ENCODE data around the gene MAEA. TPM values are rescaled to one million over a fixed set of nuclear protein-coding genes. Genes with fewer than 3 reads are reported as not detected.

The MAEA gene
- total RNA-seq, 2 experiments from 2014 or later, result 25.2 to 29.4 TPM

DNA sequence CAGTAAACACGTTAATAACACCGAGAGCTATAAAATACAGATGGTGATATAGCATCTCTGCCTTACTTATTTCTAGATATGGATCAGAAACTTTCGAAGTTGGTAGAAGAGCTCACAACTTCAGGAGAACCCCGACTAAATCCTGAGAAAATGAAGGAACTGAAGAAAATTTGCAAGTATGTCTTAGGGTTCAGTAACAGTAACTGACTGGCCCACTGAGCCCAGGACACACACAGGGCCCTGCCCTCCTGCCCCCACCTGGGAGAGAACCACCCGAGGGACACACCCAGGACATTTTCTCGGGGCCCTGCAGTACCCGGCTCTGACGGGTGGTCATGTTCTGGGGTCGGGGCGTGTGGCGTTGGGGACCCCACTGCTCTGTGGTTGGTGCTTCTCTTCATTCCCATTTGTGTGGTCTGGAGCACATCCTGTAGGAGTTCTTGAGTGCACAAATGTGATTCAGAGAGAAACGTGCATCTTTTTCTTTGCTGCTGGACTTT is 58.4 kb downstream of the MAEA start:
- Mint-ChIP-seq H3K4me1 (ENCODE audit: low read depth) (peaks cover 43% of the 10 kb centered on the region), H3K36me3 (ENCODE audit: low read depth) (peaks cover 4% of the 10 kb centered on the region), H3K4me3 (peak overlapping the region; percentile 80), H3K27me3 (ENCODE audit: low read depth) (no peaks in the 10 kb centered on the region), H3K9me3 (no peaks in the 10 kb centered on the region), H3K27ac (peak overlapping the region; percentile 78)
- intact Hi-C loops (cut with micrococcal nuclease), result loop anchor here (5.0 to 10.0 kb wide), 3 partner anchors 41 to 566 kb away; partner anchors contain the start of gene NSD2
- no peak for DNase-seq
- CTCF ChIA-PET, result interaction anchor here (0.9 to 1.5 kb wide), 4 partner anchors 8 to 226 kb away, joined by 3 to 4 read pairs (median 4); no protein-coding TSS in a partner anchor

- Mint-ChIP-seq H3K4me3 (peak overlapping the region; percentile 80), H3K27me3 (ENCODE audit: low read depth) (no peaks in the 10 kb centered on the region), H3K36me3 (ENCODE audit: low read depth) (peaks cover 4% of the 10 kb centered on the region), H3K9me3 (no peaks in the 10 kb centered on the region), H3K4me1 (ENCODE audit: low read depth) (peaks cover 42% of the 10 kb centered on the region), H3K27ac (no peak overlapping the region)
- CTCF ChIA-PET, result interaction anchor here (0.9 to 1.5 kb wide), 4 partner anchors 7 to 225 kb away, joined by 3 to 5 read pairs (median 4); no protein-coding TSS in a partner anchor
- intact Hi-C loops (cut with micrococcal nuclease), result loop anchor here (5.0 to 10.0 kb wide), 3 partner anchors 41 to 566 kb away; partner anchors contain the start of gene NSD2
- no peak for DNase-seq
Observed at GRCh38 chr4:1348746-1349145, 59.1 kb downstream of the MAEA start.

- Mint-ChIP-seq H3K27ac (peak overlapping the region; percentile 53), H3K9me3 (no peaks in the 10 kb centered on the region), H3K4me3 (peak overlapping the region; percentile 34), H3K4me1 (ENCODE audit: low read depth) (peaks cover 40% of the 10 kb centered on the region), H3K27me3 (ENCODE audit: low read depth) (no peaks in the 10 kb centered on the region), H3K36me3 (ENCODE audit: low read depth) (peaks cover 4% of the 10 kb centered on the region)
- intact Hi-C loops (cut with micrococcal nuclease), result loop anchor here (5.0 to 10.0 kb wide), 4 partner anchors 42 to 567 kb away; partner anchors contain the start of gene NSD2
- CTCF ChIA-PET, result interaction anchor here (0.8 to 0.9 kb wide), 3 partner anchors 182 to 228 kb away, joined by 3 to 5 read pairs (median 3); no protein-coding TSS in a partner anchor
- no peak for DNase-seq
Observed at GRCh38 chr4:1349359-1350168, 59.9 kb downstream of the MAEA start.

GRCh38 chr4:1350169-1350520 is 60.5 kb downstream of the MAEA start:
- CTCF ChIA-PET, result interaction anchor here (0.6 to 1.6 kb wide), 8 partner anchors 41 to 279 kb away, joined by 3 to 5 read pairs (median 3); partner anchors contain the start of gene MAEA
- Mint-ChIP-seq H3K4me1 (ENCODE audit: low read depth) (peaks cover 35% of the 10 kb centered on the region), H3K9me3 (no peaks in the 10 kb centered on the region), H3K27ac (no peak overlapping the region), H3K27me3 (ENCODE audit: low read depth) (no peaks in the 10 kb centered on the region), H3K36me3 (ENCODE audit: low read depth) (peaks cover 4% of the 10 kb centered on the region), H3K4me3 (no peak overlapping the region)
- intact Hi-C loops (cut with micrococcal nuclease), result loop anchor here (10.0 kb wide), 1 partner anchor 165 kb away; no protein-coding TSS in a partner anchor
- DNase-seq, result no peak

GRCh38 chr4:1351854-1352566 is 62.3 kb downstream of the MAEA start:
- Mint-ChIP-seq H3K4me3 (no peak overlapping the region), H3K36me3 (ENCODE audit: low read depth) (peaks cover 4% of the 10 kb centered on the region), H3K27me3 (ENCODE audit: low read depth) (no peaks in the 10 kb centered on the region), H3K27ac (no peak overlapping the region), H3K4me1 (ENCODE audit: low read depth) (peaks cover 30% of the 10 kb centered on the region), H3K9me3 (no peaks in the 10 kb centered on the region)
- peak; percentile 95 for DNase-seq
- CTCF ChIA-PET, result interaction anchor here (0.9 to 1.7 kb wide), 6 partner anchors 33 to 221 kb away, joined by 3 to 9 read pairs (median 3); partner anchors contain the start of gene MAEA
- intact Hi-C loops (cut with micrococcal nuclease), result loop anchor here (1.0 to 10.0 kb wide), 4 partner anchors 74 to 222 kb away; no protein-coding TSS in a partner anchor

GRCh38 chr4:1352567-1352900 is 62.8 kb downstream of the MAEA start:
- Mint-ChIP-seq H3K9me3 (no peaks in the 10 kb centered on the region), H3K4me1 (ENCODE audit: low read depth) (peaks cover 30% of the 10 kb centered on the region), H3K36me3 (ENCODE audit: low read depth) (peaks cover 4% of the 10 kb centered on the region), H3K27ac (no peak overlapping the region), H3K4me3 (no peak overlapping the region), H3K27me3 (ENCODE audit: low read depth) (no peaks in the 10 kb centered on the region)
- DNase-seq, result no peak
- CTCF ChIA-PET, result interaction anchor here (0.9 to 1.7 kb wide), 4 partner anchors 34 to 222 kb away, joined by 3 to 9 read pairs (median 3); no protein-coding TSS in a partner anchor
- intact Hi-C loops (cut with micrococcal nuclease), result loop anchor here (1.0 to 10.0 kb wide), 2 partner anchors 162 to 185 kb away; no protein-coding TSS in a partner anchor

GRCh38 chr4:1353186-1354055 is 63.7 kb downstream of the MAEA start:
- intact Hi-C loops (cut with micrococcal nuclease), result loop anchor here (10.0 kb wide), 1 partner anchor 161 kb away; no protein-coding TSS in a partner anchor
- no peak for DNase-seq
- H3K27ac Mint-ChIP-seq, result no peak overlapping the region
- no peaks in the 10 kb centered on the region for H3K27me3 Mint-ChIP-seq (ENCODE audit: low read depth)
- peaks cover 25% of the 10 kb centered on the region for H3K4me1 Mint-ChIP-seq (ENCODE audit: low read depth)
- CTCF ChIA-PET, result interaction anchor here (0.6 to 1.7 kb wide), 5 partner anchors 23 to 1158 kb away, joined by 3 to 9 read pairs (median 3); no protein-coding TSS in a partner anchor
- no peaks in the 10 kb centered on the region for H3K9me3 Mint-ChIP-seq
- no peak overlapping the region for H3K4me3 Mint-ChIP-seq
- H3K36me3 Mint-ChIP-seq (ENCODE audit: low read depth), result peaks cover 4% of the 10 kb centered on the region

DNA sequence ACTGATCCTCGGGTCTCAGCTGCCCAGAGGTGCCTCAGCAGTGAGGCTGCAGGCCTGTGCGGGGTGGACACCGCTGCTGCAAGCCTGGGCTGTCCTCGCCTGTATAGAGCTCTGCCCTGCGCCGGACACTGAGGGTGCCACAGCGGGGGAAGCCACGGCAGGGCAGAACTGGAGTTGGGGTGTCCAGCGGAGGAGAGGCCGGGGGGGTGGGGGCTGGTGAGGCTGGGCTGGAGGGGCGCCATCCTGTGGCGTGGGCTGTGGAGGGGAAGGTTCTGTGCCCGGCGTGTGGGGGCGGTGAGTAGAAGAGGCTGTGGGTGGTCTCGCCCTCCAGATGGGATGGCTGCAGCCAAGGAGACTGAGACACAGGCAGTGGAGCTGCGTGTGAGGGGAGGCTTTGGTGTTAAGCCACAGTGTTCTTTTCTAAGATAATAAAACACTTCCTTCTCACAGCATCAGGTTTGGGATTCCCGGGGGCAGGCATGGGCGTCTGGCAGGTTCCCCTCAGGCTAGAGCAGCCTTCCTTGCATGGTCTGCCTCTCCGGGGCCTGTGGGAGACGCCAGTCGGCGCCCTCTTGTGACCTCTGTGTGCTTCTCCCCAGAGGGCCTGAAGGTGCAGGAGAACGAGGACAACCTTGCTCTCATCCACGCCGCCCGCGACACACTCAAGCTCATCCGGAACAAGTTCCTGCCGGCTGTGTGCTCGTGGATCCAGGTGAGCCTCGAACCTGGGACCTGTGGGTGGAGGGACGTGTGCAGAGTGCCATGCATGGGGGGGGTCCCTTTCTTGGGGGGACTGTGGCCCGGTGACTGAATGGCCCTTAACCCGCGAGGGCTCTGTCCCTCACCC is 64.7 kb downstream of the MAEA start:
- DNase-seq, result no peak
- CTCF ChIA-PET, result interaction anchor here (0.6 to 1.1 kb wide), 4 partner anchors 24 to 1159 kb away, joined by 3 to 4 read pairs (median 3); no protein-coding TSS in a partner anchor
- Mint-ChIP-seq H3K27me3 (ENCODE audit: low read depth) (no peaks in the 10 kb centered on the region), H3K4me3 (no peak overlapping the region), H3K9me3 (no peaks in the 10 kb centered on the region), H3K27ac (no peak overlapping the region), H3K4me1 (ENCODE audit: low read depth) (peaks cover 17% of the 10 kb centered on the region), H3K36me3 (ENCODE audit: low read depth) (peaks cover 4% of the 10 kb centered on the region)
- intact Hi-C loops (cut with micrococcal nuclease), result loop anchor here (10.0 kb wide), 1 partner anchor 160 kb away; no protein-coding TSS in a partner anchor

GRCh38 chr4:1354983-1355275 is 65.2 kb downstream of the MAEA start:
- Mint-ChIP-seq H3K4me3 (no peak overlapping the region), H3K9me3 (no peaks in the 10 kb centered on the region), H3K27me3 (ENCODE audit: low read depth) (no peaks in the 10 kb centered on the region), H3K4me1 (ENCODE audit: low read depth) (peaks cover 13% of the 10 kb centered on the region), H3K27ac (no peak overlapping the region), H3K36me3 (ENCODE audit: low read depth) (peaks cover 4% of the 10 kb centered on the region)
- CTCF ChIA-PET, result interaction anchor here (1.1 to 1.4 kb wide), 2 partner anchors 10 to 224 kb away, joined by 4 to 7 read pairs; no protein-coding TSS in a partner anchor
- intact Hi-C loops (cut with micrococcal nuclease), result loop anchor here (10.0 kb wide), 1 partner anchor 160 kb away; no protein-coding TSS in a partner anchor
- DNase-seq, result no peak

- intact Hi-C loops (cut with micrococcal nuclease), result loop anchor here (10.0 kb wide), 1 partner anchor 159 kb away; no protein-coding TSS in a partner anchor
- H3K27ac Mint-ChIP-seq, result no peak overlapping the region
- CTCF ChIA-PET, result interaction anchor here (0.7 to 1.4 kb wide), 5 partner anchors 7 to 274 kb away, joined by 3 to 7 read pairs (median 4); no protein-coding TSS in a partner anchor
Observed at GRCh38 chr4:1355378-1355777, 65.7 kb downstream of the MAEA start.

More at GRCh38 chr4:1355378-1355777, 65.7 kb downstream of the MAEA start:
- no peak for DNase-seq
- H3K36me3 Mint-ChIP-seq (ENCODE audit: low read depth), result peaks cover 4% of the 10 kb centered on the region
- no peak overlapping the region for H3K4me3 Mint-ChIP-seq
- H3K27me3 Mint-ChIP-seq (ENCODE audit: low read depth), result no peaks in the 10 kb centered on the region
- H3K4me1 Mint-ChIP-seq (ENCODE audit: low read depth), result peaks cover 9% of the 10 kb centered on the region
- H3K9me3 Mint-ChIP-seq, result no peaks in the 10 kb centered on the region

Measured in activated naive CD4-positive, alpha-beta T cell treated with anti-CD3 and anti-CD28 coated beads for 36 hours (primary cell).